DMS153 (cell line): ENCODE measurements around the gene TTC28.
"Not testable (repeated sequence)": the region's sequence is repeated elsewhere in the genome, so short reads cannot be mapped to it uniquely, and the experiment has no call there.

Source experiments
- DNase-seq: peaks from one replicate; lab custom pipeline; 2025; lab: John Stamatoyannopoulos, UW

The TTC28 gene

GRCh38 chr22:28674121-28674563, 5.5 kb downstream of the TTC28 start:
- no peak for DNase-seq

GRCh38 chr22:28670756-28671155, 8.9 kb downstream of the TTC28 start:
- DNase-seq: no peak

GRCh38 chr22:28670161-28670560, 9.5 kb downstream of the TTC28 start:
- no peak for DNase-seq

- no peak for DNase-seq
Observed at GRCh38 chr22:28669387-28669786, 10.3 kb downstream of the TTC28 start.

GRCh38 chr22:28663569-28663942, 16.1 kb downstream of the TTC28 start:
- not testable (repeated sequence) for DNase-seq

- DNase-seq: no peak
Observed at GRCh38 chr22:28658448-28658847, 21.2 kb downstream of the TTC28 start.

- DNase-seq: no peak
Observed at GRCh38 chr22:28656181-28656580, 23.5 kb downstream of the TTC28 start.

- DNase-seq: no peak
Observed at GRCh38 chr22:28650463-28650862, 29.2 kb downstream of the TTC28 start.

- no peak for DNase-seq
Observed at GRCh38 chr22:28648792-28649191, 30.8 kb downstream of the TTC28 start.

- DNase-seq: no peak
Observed at GRCh38 chr22:28647216-28647615, 32.4 kb downstream of the TTC28 start.

GRCh38 chr22:28639321-28639720, 40.3 kb downstream of the TTC28 start:
- DNase-seq: no peak

- no peak for DNase-seq
Observed at GRCh38 chr22:28637225-28637624, 42.4 kb downstream of the TTC28 start.

- DNase-seq: no peak
Observed at GRCh38 chr22:28630177-28630574, 49.5 kb downstream of the TTC28 start.

- no peak for DNase-seq
Observed at GRCh38 chr22:28629420-28630176, 50.0 kb downstream of the TTC28 start.

- no peak for DNase-seq
Observed at GRCh38 chr22:28628766-28629165, 50.9 kb downstream of the TTC28 start.

- DNase-seq: no peak
Observed at GRCh38 chr22:28627791-28628190, 51.8 kb downstream of the TTC28 start.

GRCh38 chr22:28620244-28620922, 59.3 kb downstream of the TTC28 start:
- no peak for DNase-seq

- DNase-seq: no peak
Observed at GRCh38 chr22:28619236-28619635, 60.4 kb downstream of the TTC28 start.

- not testable (repeated sequence) for DNase-seq
Observed at GRCh38 chr22:28615423-28615822, 64.2 kb downstream of the TTC28 start.

GRCh38 chr22:28609921-28610320, 69.7 kb downstream of the TTC28 start:
- DNase-seq: no peak

- no peak for DNase-seq
Observed at GRCh38 chr22:28608546-28608945, 71.1 kb downstream of the TTC28 start.

GRCh38 chr22:28607795-28608194, 71.8 kb downstream of the TTC28 start:
- no peak for DNase-seq

- DNase-seq: no peak
Observed at GRCh38 chr22:28604966-28605761, 74.5 kb downstream of the TTC28 start.
